Suprapubic skin (tissue), 4 donors: ENCODE measurements around the gene DPY19L3. TPM values are rescaled to one million over a fixed set of nuclear protein-coding genes. Genes with fewer than 3 reads are reported as not detected.

Experiments used
- DNase-seq, 2 donors: peaks; one replicate each; pipeline ENCODE4 v3.0.0-alpha.2; 2019; ENCODE audit warnings: low spot score in 2 of 2
- H3K27ac ChIP-seq: fragments of 200-600 bp; sonication (generic); one replicate; pipeline ENCODE4 v1.5.1; 2019
- H3K27me3 ChIP-seq: fragments of 200-600 bp; sonication (generic); one replicate; pipeline ENCODE4 v1.5.1; 2019
- H3K36me3 ChIP-seq: fragments of 200-600 bp; sonication (generic); one replicate; pipeline ENCODE4 v1.5.1; 2019
- H3K4me1 ChIP-seq: fragments of 200-600 bp; sonication (generic); one replicate; pipeline ENCODE4 v1.5.1; 2019
- H3K4me3 ChIP-seq: fragments of 200-600 bp; sonication (generic); one replicate; pipeline ENCODE4 v1.5.1; 2019; ENCODE audit warnings: mild to moderate bottlenecking
- H3K9me3 ChIP-seq: fragments of 200-600 bp; sonication (generic); one replicate; pipeline ENCODE4 v1.5.1; 2019
- CTCF ChIP-seq, 2 donors: fragments of 200-600 bp in 1 of 2; fragments of 450-650 bp in 1 of 2; sonication (generic) in 1 of 2; IDR thresholded peaks; one replicate each; pipeline ENCODE4 v1.5.1; 2016 to 2019; ENCODE audit warnings: antibody characterized with exemption in 2 of 2, mild to moderate bottlenecking in 1 of 2, moderate library complexity in 1 of 2
- EP300 ChIP-seq: sonication (generic); formaldehyde crosslinking; IDR thresholded peaks from one replicate; pipeline ENCODE4 v1.6.1; 2017; ENCODE audit warnings: antibody characterized with exemption
- POLR2A ChIP-seq, 2 donors: fragments of 450-650 bp; IDR thresholded peaks; one replicate each; pipeline ENCODE4 v1.6.1; 2017; ENCODE audit warnings: antibody characterized with exemption in 2 of 2, mild to moderate bottlenecking in 2 of 2, moderate library complexity in 2 of 2
- POLR2AphosphoS5 ChIP-seq, 3 donors: sonication (generic); formaldehyde crosslinking; IDR thresholded peaks; one replicate each; pipeline ENCODE4 v1.6.1; 2017; ENCODE audit warnings: antibody characterized with exemption in 3 of 3
- WGBS: methylation state at CpG from one replicate; pipeline ENCODE4 v1.1.5; 2018; 5-methylcytosine and 5-hydroxymethylcytosine counted together
- total RNA-seq, 4 donors: library from RNA; depleted of rRNA; stranded (reverse); fragments of >200 nt; gene quantifications; one replicate each; pipeline ENCODE4 v1.1.0, GENCODE V29; 2016

DPY19L3 gene
- total RNA-seq, 4 donors from 2014 or later = 10.1 to 32.0 (median 15.2) TPM

- 10% methylated on average over 22 of the region's 33 CpGs for WGBS
- no peaks in the 10 kb centered on the region for H3K27me3 ChIP-seq
- no peaks in the 10 kb centered on the region for H3K9me3 ChIP-seq
- H3K36me3 ChIP-seq = peaks cover 19% of the 10 kb centered on the region
- H3K27ac ChIP-seq = peak overlapping the region; percentile 98
- DNase-seq = peak in 1 of 2 donors; percentile 78
- H3K4me3 ChIP-seq = peak overlapping the region; percentile 98
- TF ChIP-seq CTCF (IDR thresholded peaks at IDR 0.05) (no peak), POLR2A (IDR thresholded peaks at IDR 0.05) (no peak), EP300 (no peak), POLR2AphosphoS5 (IDR thresholded peaks at IDR 0.05) (no peak)
- peaks cover 32% of the 10 kb centered on the region for H3K4me1 ChIP-seq
These were observed 812 bp downstream of the DPY19L3 start for GRCh38 chr19:32406161-32407003.

GRCh38 chr19:32407004-32407992 lies 1.7 kb downstream of the DPY19L3 start:
- peak overlapping the region; percentile 98 for H3K27ac ChIP-seq
- peaks cover 32% of the 10 kb centered on the region for H3K4me1 ChIP-seq
- no peak for TF ChIP-seq POLR2A (IDR thresholded peaks at IDR 0.05)
- no peak for TF ChIP-seq EP300
- no peak for TF ChIP-seq CTCF (IDR thresholded peaks at IDR 0.05)
- no peak for TF ChIP-seq POLR2AphosphoS5 (IDR thresholded peaks at IDR 0.05)
- no peaks in the 10 kb centered on the region for H3K9me3 ChIP-seq
- H3K36me3 ChIP-seq = peaks cover 28% of the 10 kb centered on the region
- WGBS = 71% methylated on average over 19 of the region's 19 CpGs
- H3K27me3 ChIP-seq = no peaks in the 10 kb centered on the region
- peak overlapping the region; percentile 98 for H3K4me3 ChIP-seq
- peak in 1 of 2 donors; percentile 81 for DNase-seq

GRCh38 chr19:32415246-32415645 lies 9.7 kb downstream of the DPY19L3 start:
- no peak overlapping the region for H3K4me3 ChIP-seq
- no peaks in the 10 kb centered on the region for H3K4me1 ChIP-seq
- peaks cover 39% of the 10 kb centered on the region for H3K36me3 ChIP-seq
- WGBS = 76% methylated on average over 5 of the region's 5 CpGs
- no peaks in the 10 kb centered on the region for H3K9me3 ChIP-seq
- TF ChIP-seq EP300 (no peak), POLR2AphosphoS5 (IDR thresholded peaks at IDR 0.05) (no peak), POLR2A (IDR thresholded peaks at IDR 0.05) (no peak)
- no peak overlapping the region for H3K27ac ChIP-seq
- H3K27me3 ChIP-seq = no peaks in the 10 kb centered on the region
- no peak for DNase-seq

- Histone ChIP-seq H3K9me3 (no peaks in the 10 kb centered on the region), H3K27ac (no peak overlapping the region), H3K4me3 (no peak overlapping the region), H3K36me3 (peaks cover 39% of the 10 kb centered on the region), H3K4me1 (no peaks in the 10 kb centered on the region), H3K27me3 (no peaks in the 10 kb centered on the region)
- TF ChIP-seq POLR2AphosphoS5 (IDR thresholded peaks at IDR 0.05) (no peak), EP300 (no peak), POLR2A (IDR thresholded peaks at IDR 0.05) (no peak), CTCF (IDR thresholded peaks at IDR 0.05) (no peak)
- WGBS = 93% methylated on average over 5 of the region's 5 CpGs
- no peak for DNase-seq
These were observed 10.1 kb downstream of the DPY19L3 start for GRCh38 chr19:32415669-32416068.

GRCh38 chr19:32416749-32417456 lies 11.3 kb downstream of the DPY19L3 start:
- H3K4me3 ChIP-seq = no peak overlapping the region
- no peak for DNase-seq
- no peak overlapping the region for H3K27ac ChIP-seq
- H3K4me1 ChIP-seq = no peaks in the 10 kb centered on the region
- no peaks in the 10 kb centered on the region for H3K27me3 ChIP-seq
- TF ChIP-seq EP300 (no peak), CTCF (IDR thresholded peaks at IDR 0.05) (no peak), POLR2A (IDR thresholded peaks at IDR 0.05) (no peak), POLR2AphosphoS5 (IDR thresholded peaks at IDR 0.05) (no peak)
- WGBS = 95% methylated on average over 8 of the region's 8 CpGs
- no peaks in the 10 kb centered on the region for H3K9me3 ChIP-seq
- peaks cover 34% of the 10 kb centered on the region for H3K36me3 ChIP-seq
